GM18909 (cell line): ENCODE measurements around the gene CFAP251.

Experiments used
- ATAC-seq: cut with Tn5 transposase; IDR thresholded peaks from one replicate; pipeline ENCODE4 v1.9.1; 2021; ENCODE audit warnings: mild to moderate bottlenecking; ENCODE audit not compliant: unreplicated experiment, poor library complexity

The CFAP251 gene

GRCh38 chr12:122001466-122002209 lies 83.2 kb downstream of the CFAP251 start:
- no peak for ATAC-seq

GRCh38 chr12:122003651-122004611 lies 85.5 kb downstream of the CFAP251 start:
- ATAC-seq, result peak; percentile 57

- no peak for ATAC-seq
Observed at GRCh38 chr12:122004633-122005071, 86.3 kb downstream of the CFAP251 start.

GRCh38 chr12:122005252-122005776 lies 86.9 kb downstream of the CFAP251 start:
- no peak for ATAC-seq

- no peak for ATAC-seq
Observed at GRCh38 chr12:122006186-122006926, 88.0 kb downstream of the CFAP251 start.

GRCh38 chr12:122009741-122010140 lies 91.3 kb downstream of the CFAP251 start:
- no peak for ATAC-seq

- no peak for ATAC-seq
Observed at GRCh38 chr12:122012184-122012583, 93.8 kb downstream of the CFAP251 start.

GRCh38 chr12:122013136-122013535 lies 94.7 kb downstream of the CFAP251 start:
- no peak for ATAC-seq

- no peak for ATAC-seq
Observed at GRCh38 chr12:122013791-122014590, 95.6 kb downstream of the CFAP251 start.

GRCh38 chr12:122014781-122015180 lies 96.4 kb downstream of the CFAP251 start:
- no peak for ATAC-seq

GRCh38 chr12:122018457-122018856 lies 100.1 kb downstream of the CFAP251 start:
- no peak for ATAC-seq

- no peak for ATAC-seq
Observed at GRCh38 chr12:122018937-122019336, 100.5 kb downstream of the CFAP251 start.

- ATAC-seq, result no peak
Observed at GRCh38 chr12:122020795-122021192, 102.4 kb downstream of the CFAP251 start.

GRCh38 chr12:122021193-122021821 lies 102.9 kb downstream of the CFAP251 start:
- ATAC-seq, result no peak

GRCh38 chr12:122021822-122022392 lies 103.5 kb downstream of the CFAP251 start, which contains the start of gene BCL7A:
TSS of gene BCL7A (plus strand) at chr12:122021884. CDS start at chr12:122022092, 208 bp downstream.
- no peak for ATAC-seq

- ATAC-seq, result no peak
Observed at GRCh38 chr12:122022393-122023338, 104.3 kb downstream of the CFAP251 start.

GRCh38 chr12:122023339-122024131 lies 105.1 kb downstream of the CFAP251 start:
- peak; percentile 20 for ATAC-seq
